Measurements from ENCODE around the gene SBK2.

DNA sequence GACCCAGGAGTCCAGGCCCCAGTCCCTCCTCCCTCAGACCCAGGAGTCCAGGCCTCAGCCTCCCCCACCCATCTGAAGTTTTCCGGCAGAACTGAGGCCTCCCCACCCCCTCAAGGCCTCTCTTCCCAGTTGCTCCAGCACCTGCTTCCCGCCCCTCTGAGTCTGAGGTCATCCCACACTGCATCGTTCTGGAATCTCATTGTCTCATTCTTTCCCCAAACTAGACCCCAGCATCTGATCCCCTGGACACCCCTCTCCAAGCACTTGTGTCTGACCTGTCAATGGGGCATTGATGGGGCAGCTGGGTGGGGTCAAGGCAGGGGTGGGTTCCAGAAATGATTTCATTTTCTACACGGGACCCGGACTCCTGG, 793 bp upstream of the SBK2 start:
- TF ChIP-seq ATF3 (IDR thresholded peaks at IDR 0.05), result no peak
- TF ChIP-seq ATF3 (CRISPR knock-in tag; conservative IDR thresholded peaks at IDR 0.05), result no peak
- TF ChIP-seq HNRNPK (IDR thresholded peaks at IDR 0.05; ENCODE audit: low read depth, low read length, poor library complexity, severe bottlenecking), result no peak
- TF ChIP-seq ZNF512 (tag; IDR thresholded peaks at IDR 0.05), result no peak
- TF ChIP-seq, protein P1, sequence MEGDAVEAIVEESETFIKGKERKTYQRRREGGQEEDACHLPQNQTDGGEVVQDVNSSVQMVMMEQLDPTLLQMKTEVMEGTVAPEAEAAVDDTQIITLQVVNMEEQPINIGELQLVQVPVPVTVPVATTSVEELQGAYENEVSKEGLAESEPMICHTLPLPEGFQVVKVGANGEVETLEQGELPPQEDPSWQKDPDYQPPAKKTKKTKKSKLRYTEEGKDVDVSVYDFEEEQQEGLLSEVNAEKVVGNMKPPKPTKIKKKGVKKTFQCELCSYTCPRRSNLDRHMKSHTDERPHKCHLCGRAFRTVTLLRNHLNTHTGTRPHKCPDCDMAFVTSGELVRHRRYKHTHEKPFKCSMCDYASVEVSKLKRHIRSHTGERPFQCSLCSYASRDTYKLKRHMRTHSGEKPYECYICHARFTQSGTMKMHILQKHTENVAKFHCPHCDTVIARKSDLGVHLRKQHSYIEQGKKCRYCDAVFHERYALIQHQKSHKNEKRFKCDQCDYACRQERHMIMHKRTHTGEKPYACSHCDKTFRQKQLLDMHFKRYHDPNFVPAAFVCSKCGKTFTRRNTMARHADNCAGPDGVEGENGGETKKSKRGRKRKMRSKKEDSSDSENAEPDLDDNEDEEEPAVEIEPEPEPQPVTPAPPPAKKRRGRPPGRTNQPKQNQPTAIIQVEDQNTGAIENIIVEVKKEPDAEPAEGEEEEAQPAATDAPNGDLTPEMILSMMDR (IDR thresholded peaks at IDR 0.05 in 2 of 3, conservative IDR thresholded peaks at IDR 0.05 in 1 of 3; ENCODE audit: insufficient read depth in 2 of 3, low read depth in 1 of 3, low read length in 3 of 3), result no peak
- no peak for TF ChIP-seq POLR2A (conservative IDR thresholded peaks at IDR 0.05)
- no peak for TF ChIP-seq SIX5 (IDR thresholded peaks at IDR 0.05; ENCODE audit: borderline replicate concordance in 1 of 2, insufficient read depth in 1 of 2, low read depth in 1 of 2, low read length in 2 of 2)
- TF ChIP-seq, protein P2, sequence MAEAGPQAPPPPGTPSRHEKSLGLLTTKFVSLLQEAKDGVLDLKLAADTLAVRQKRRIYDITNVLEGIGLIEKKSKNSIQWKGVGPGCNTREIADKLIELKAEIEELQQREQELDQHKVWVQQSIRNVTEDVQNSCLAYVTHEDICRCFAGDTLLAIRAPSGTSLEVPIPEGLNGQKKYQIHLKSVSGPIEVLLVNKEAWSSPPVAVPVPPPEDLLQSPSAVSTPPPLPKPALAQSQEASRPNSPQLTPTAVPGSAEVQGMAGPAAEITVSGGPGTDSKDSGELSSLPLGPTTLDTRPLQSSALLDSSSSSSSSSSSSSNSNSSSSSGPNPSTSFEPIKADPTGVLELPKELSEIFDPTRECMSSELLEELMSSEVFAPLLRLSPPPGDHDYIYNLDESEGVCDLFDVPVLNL (CRISPR knock-in tag; IDR thresholded peaks at IDR 0.05; ENCODE audit: low read depth), result no peak
- no peak for TF ChIP-seq E2F8 (IDR thresholded peaks at IDR 0.05; ENCODE audit: low read depth, partially characterized antibody)
- TF ChIP-seq XRCC3 (IDR thresholded peaks at IDR 0.05), result no peak
